CD8-positive, alpha-beta memory T cell (primary cell): ENCODE measurements around the gene RAB11FIP4. TPM values are rescaled to one million over a fixed set of nuclear protein-coding genes. Genes with fewer than 3 reads are reported as not detected.

ENCODE experiments used
- CTCF ChIA-PET: fragments of 350-600 bp; sonication (Branson Sonifier 250); formaldehyde crosslinking; loops from one replicate; lab custom pipeline; 2021; ENCODE audit warnings: antibody characterized with exemption; lab: Charles Lee
- POLR2A ChIA-PET: fragments of 350-600 bp; sonication (Branson Sonifier 250); formaldehyde crosslinking; loops from one replicate; lab custom pipeline; 2021; ENCODE audit warnings: antibody characterized with exemption; lab: Charles Lee
- DNase-seq, 5 donors: peaks; one replicate each; pipeline versions ENCODE4 v3.0.0 to v3.0.0-alpha.2; 2020 to 2022; ENCODE audit warnings: mixed read lengths in 1 of 5
- H3K27ac ChIP-seq: one replicate; pipeline ENCODE4 v1.7.0; 2013; ENCODE audit warnings: low read depth, mild to moderate bottlenecking, low read length, moderate library complexity
- H3K27me3 ChIP-seq: 2 replicates; pipeline ENCODE4 v1.7.0; 2013; ENCODE audit warnings: low read length, mild to moderate bottlenecking; ENCODE audit not compliant: insufficient read depth, poor library complexity, severe bottlenecking
- H3K36me3 ChIP-seq: 2 replicates; pipeline ENCODE4 v1.7.0; 2013; ENCODE audit warnings: mild to moderate bottlenecking, low read length, moderate library complexity; ENCODE audit not compliant: insufficient read depth
- H3K4me1 ChIP-seq: 2 replicates; pipeline ENCODE4 v1.7.0; 2013; ENCODE audit warnings: mild to moderate bottlenecking, low read length, moderate library complexity; ENCODE audit not compliant: insufficient read depth
- H3K4me3 ChIP-seq: 2 replicates; pipeline ENCODE4 v1.7.0; 2013; ENCODE audit warnings: mild to moderate bottlenecking, low read length
- H3K9me3 ChIP-seq: 2 replicates; pipeline ENCODE4 v1.7.0; 2013; ENCODE audit warnings: mild to moderate bottlenecking, low read length
- H3K27ac Mint-ChIP-seq, 8 donors: one replicate each; pipeline ENCODE4 v1.8.0; 2020 to 2021; ENCODE audit warnings: mixed read lengths in 8 of 8, mild to moderate bottlenecking in 6 of 8, inconsistent platforms in 3 of 8, moderate library complexity in 3 of 8
- H3K27me3 Mint-ChIP-seq, 2 donors: one replicate each; pipeline ENCODE4 v1.8.0; 2020 to 2021; ENCODE audit warnings: mixed read lengths in 2 of 2, mild to moderate bottlenecking in 1 of 2, moderate library complexity in 1 of 2
- H3K36me3 Mint-ChIP-seq, 3 donors: one replicate each; pipeline ENCODE4 v1.8.0; 2020 to 2021; ENCODE audit warnings: mixed read lengths in 3 of 3, inconsistent platforms in 1 of 3, mild to moderate bottlenecking in 1 of 3
- H3K4me1 Mint-ChIP-seq, 3 donors: one replicate each; pipeline ENCODE4 v1.8.0; 2020 to 2021; ENCODE audit warnings: mixed read lengths in 3 of 3, inconsistent platforms in 1 of 3, mild to moderate bottlenecking in 1 of 3
- H3K4me3 Mint-ChIP-seq, 7 donors: one replicate each; pipeline ENCODE4 v1.8.0; 2020 to 2021; ENCODE audit warnings: mixed read lengths in 7 of 7, mild to moderate bottlenecking in 6 of 7, moderate library complexity in 4 of 7, inconsistent platforms in 2 of 7
- H3K9me3 Mint-ChIP-seq, 5 donors: one replicate each; pipeline ENCODE4 v1.8.0; 2020 to 2022; ENCODE audit warnings: mixed read lengths in 5 of 5, mild to moderate bottlenecking in 3 of 5, moderate library complexity in 2 of 5, inconsistent platforms in 1 of 5
- polyA plus RNA-seq: library from polyadenylated mRNA; unstranded; fragments of 300-500 nt; fragmentation: Illumina TruSeq; gene quantifications from one replicate; pipeline ENCODE4 v1.2.3, GENCODE V29; 2021
- total RNA-seq, 2 experiments: library from RNA; stranded (reverse); gene quantifications; one replicate each; pipeline ENCODE4 v1.2.3, GENCODE V29; 2021

Gene RAB11FIP4
- total and polyA plus RNA-seq, 3 experiments from 2014 or later = 15.1 to 26.8 (median 17.4) TPM

GRCh38 chr17:31466096-31466760, 74.8 kb downstream of the RAB11FIP4 start:
- H3K4me1 ChIP-seq = peaks cover 12% of the 10 kb centered on the region
- ChIA-PET POLR2A (interaction anchor here (0.7 kb wide), 1 partner anchor 12 kb away, joined by 3 read pairs; no protein-coding TSS in a partner anchor), CTCF (no interaction called here)
- Mint-ChIP-seq H3K4me1 (peaks cover 0 to 20% (median 7%) of the 10 kb centered on the region in 3 donors), H3K27ac (peak overlapping the region in 1 of 8 donors; percentile 69), H3K4me3 (no peak overlapping the region), H3K9me3 (no peaks in the 10 kb centered on the region), H3K27me3 (peaks cover 0 to 1% of the 10 kb centered on the region in 2 donors), H3K36me3 (no peaks in the 10 kb centered on the region)
- H3K36me3 ChIP-seq = no peaks in the 10 kb centered on the region
- no peaks in the 10 kb centered on the region for H3K9me3 ChIP-seq
- no peaks in the 10 kb centered on the region for H3K27me3 ChIP-seq
- H3K4me3 ChIP-seq = no peak overlapping the region
- DNase-seq = no peak
- no peak overlapping the region for H3K27ac ChIP-seq

DNA sequence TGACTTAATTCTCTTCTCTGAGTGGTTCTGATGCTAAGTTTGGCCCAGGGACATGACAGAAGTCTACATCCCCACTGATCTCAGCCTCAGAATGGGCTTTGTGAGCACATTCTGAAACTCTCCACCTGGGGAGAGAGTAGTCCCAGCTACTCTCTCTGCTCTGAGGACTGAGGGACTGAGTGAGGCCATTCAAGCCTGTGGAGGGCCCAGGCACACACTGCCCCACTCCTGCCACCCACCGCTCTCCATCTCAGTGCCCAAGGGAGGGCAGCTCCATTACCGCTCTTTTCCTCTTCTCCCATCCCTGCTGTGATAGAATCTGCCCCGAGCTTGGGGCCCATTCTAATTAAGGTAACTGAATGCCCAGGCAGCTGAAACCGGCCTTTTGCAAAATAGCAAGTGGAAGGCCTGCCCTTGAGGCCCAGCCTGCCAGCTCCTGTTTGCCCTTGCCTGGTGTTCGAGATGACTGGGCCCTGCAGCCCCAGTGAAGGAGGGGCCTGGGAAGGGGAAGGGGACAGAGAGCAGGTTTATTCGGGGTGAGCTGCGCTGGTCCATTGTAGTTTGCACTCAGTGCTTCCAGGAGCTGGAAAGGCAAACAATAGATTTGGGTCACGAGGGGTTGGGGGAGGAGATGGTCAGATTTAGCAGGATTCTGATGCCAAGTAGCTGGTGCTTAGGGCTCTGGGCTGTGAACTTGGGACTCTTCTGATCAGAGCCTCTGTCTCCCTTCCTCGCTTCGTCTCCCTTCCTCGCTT, 76.2 kb downstream of the RAB11FIP4 start:
- Histone ChIP-seq H3K4me3 (no peak overlapping the region), H3K27me3 (no peaks in the 10 kb centered on the region), H3K9me3 (no peaks in the 10 kb centered on the region), H3K27ac (no peak overlapping the region), H3K36me3 (no peaks in the 10 kb centered on the region), H3K4me1 (peaks cover 12% of the 10 kb centered on the region)
- POLR2A ChIA-PET = interaction anchor here (0.8 kb wide), 1 partner anchor 12 kb away, joined by 4 read pairs; no protein-coding TSS in a partner anchor
- H3K4me3 Mint-ChIP-seq = no peak overlapping the region
- H3K36me3 Mint-ChIP-seq = no peaks in the 10 kb centered on the region
- H3K27ac Mint-ChIP-seq = no peak overlapping the region
- DNase-seq = no peak
- CTCF ChIA-PET = interaction anchor here (1.1 kb wide), 1 partner anchor 14 kb away, joined by 3 read pairs; no protein-coding TSS in a partner anchor
- peaks cover 0 to 21% (median 7%) of the 10 kb centered on the region in 3 donors for H3K4me1 Mint-ChIP-seq
- H3K27me3 Mint-ChIP-seq = peaks cover 1 to 4% of the 10 kb centered on the region in 2 donors
- no peaks in the 10 kb centered on the region for H3K9me3 Mint-ChIP-seq

DNA sequence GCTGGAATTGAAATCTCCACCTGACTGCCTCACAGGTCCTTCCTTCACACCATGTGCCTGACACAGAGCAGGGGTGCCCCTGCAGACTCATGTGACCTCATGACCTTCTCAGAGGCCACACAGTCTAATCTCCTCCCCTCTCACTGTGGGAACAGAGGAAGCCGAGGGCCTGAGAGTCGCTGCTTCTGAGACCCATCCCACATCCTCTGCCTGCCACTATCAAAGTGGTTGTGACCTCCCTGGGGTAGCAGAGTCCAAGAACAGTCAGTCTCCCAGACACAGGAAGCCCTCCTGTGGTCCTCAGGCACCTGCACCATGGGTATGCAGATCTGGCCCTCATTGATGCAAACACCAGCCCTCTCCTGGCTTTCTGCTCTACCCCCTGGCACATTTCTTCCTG, 78.5 kb downstream of the RAB11FIP4 start:
- Mint-ChIP-seq H3K27me3 (peaks cover 1 to 4% of the 10 kb centered on the region in 2 donors), H3K4me1 (peaks cover 0 to 21% (median 7%) of the 10 kb centered on the region in 3 donors), H3K27ac (peak overlapping the region in 4 of 8 donors; percentile 55 to 89 (median 79)), H3K4me3 (peak overlapping the region in 1 of 7 donors; percentile 43), H3K36me3 (no peaks in the 10 kb centered on the region), H3K9me3 (no peaks in the 10 kb centered on the region)
- DNase-seq = no peak
- no peaks in the 10 kb centered on the region for H3K36me3 ChIP-seq
- ChIA-PET CTCF (no interaction called here), POLR2A (no interaction called here)
- H3K27ac ChIP-seq = no peak overlapping the region
- H3K9me3 ChIP-seq = no peaks in the 10 kb centered on the region
- no peaks in the 10 kb centered on the region for H3K27me3 ChIP-seq
- peaks cover 12% of the 10 kb centered on the region for H3K4me1 ChIP-seq
- H3K4me3 ChIP-seq = no peak overlapping the region

GRCh38 chr17:31470592-31470991, 79.1 kb downstream of the RAB11FIP4 start:
- Mint-ChIP-seq H3K27me3 (peaks cover 1 to 4% of the 10 kb centered on the region in 2 donors), H3K36me3 (no peaks in the 10 kb centered on the region), H3K4me1 (peaks cover 0 to 21% (median 7%) of the 10 kb centered on the region in 3 donors), H3K9me3 (no peaks in the 10 kb centered on the region), H3K27ac (peak overlapping the region in 2 of 8 donors; percentile 70 to 89), H3K4me3 (no peak overlapping the region)
- H3K27me3 ChIP-seq = no peaks in the 10 kb centered on the region
- DNase-seq = no peak
- CTCF ChIA-PET = no interaction called here
- H3K9me3 ChIP-seq = no peaks in the 10 kb centered on the region
- no peak overlapping the region for H3K4me3 ChIP-seq
- H3K36me3 ChIP-seq = no peaks in the 10 kb centered on the region
- POLR2A ChIA-PET = no interaction called here
- peaks cover 12% of the 10 kb centered on the region for H3K4me1 ChIP-seq
- no peak overlapping the region for H3K27ac ChIP-seq

GRCh38 chr17:31472137-31472536, 80.7 kb downstream of the RAB11FIP4 start:
- Histone ChIP-seq H3K27ac (no peak overlapping the region), H3K4me3 (no peak overlapping the region), H3K4me1 (peaks cover 12% of the 10 kb centered on the region), H3K36me3 (no peaks in the 10 kb centered on the region), H3K27me3 (no peaks in the 10 kb centered on the region), H3K9me3 (no peaks in the 10 kb centered on the region)
- no peak overlapping the region for H3K27ac Mint-ChIP-seq
- ChIA-PET POLR2A (no interaction called here), CTCF (no interaction called here)
- H3K27me3 Mint-ChIP-seq = peaks cover 0 to 4% of the 10 kb centered on the region in 2 donors
- H3K9me3 Mint-ChIP-seq = no peaks in the 10 kb centered on the region
- H3K4me1 Mint-ChIP-seq = peaks cover 0 to 21% (median 7%) of the 10 kb centered on the region in 3 donors
- H3K4me3 Mint-ChIP-seq = no peak overlapping the region
- DNase-seq = no peak
- no peaks in the 10 kb centered on the region for H3K36me3 Mint-ChIP-seq

DNA sequence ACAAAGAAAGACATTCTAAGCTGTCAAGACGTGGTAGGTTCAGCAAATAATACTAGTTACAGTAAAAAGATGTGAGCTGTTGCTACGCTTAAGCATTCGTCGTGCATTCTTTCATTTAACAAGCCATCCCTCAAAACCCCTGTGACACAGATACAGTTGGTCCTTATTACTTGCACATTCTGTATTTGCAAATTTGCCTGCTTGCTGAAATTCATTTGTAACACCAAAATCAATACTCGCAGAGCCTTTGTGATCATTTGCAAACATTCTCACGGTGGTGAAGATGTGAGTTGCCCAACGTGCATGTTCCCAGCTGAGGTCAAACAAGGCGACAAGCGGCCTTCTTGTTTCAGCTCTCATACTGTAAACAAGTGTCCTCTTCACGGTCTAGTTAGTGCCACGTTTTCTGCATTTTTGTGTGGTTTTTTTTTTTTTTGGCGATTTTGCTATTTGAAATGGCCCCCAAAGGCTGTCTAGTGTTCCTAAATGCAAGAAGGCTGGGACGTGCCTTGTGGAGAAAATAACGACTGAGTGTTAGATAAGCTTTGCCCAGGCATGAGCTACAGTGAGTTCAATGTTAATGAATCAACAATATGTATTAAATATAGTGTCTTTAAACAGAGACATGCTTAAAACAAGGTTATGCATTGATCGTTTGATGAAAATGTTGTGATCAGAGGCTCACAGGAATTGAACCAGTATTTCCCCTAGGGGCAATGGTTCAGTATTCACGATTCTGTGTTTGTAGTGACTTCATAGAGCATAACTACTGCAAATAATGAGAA, 84.1 kb downstream of the RAB11FIP4 start:
- Histone ChIP-seq H3K27me3 (no peaks in the 10 kb centered on the region), H3K36me3 (no peaks in the 10 kb centered on the region), H3K9me3 (no peaks in the 10 kb centered on the region), H3K4me3 (no peak overlapping the region), H3K27ac (no peak overlapping the region), H3K4me1 (peaks cover 1% of the 10 kb centered on the region)
- no peak overlapping the region for H3K4me3 Mint-ChIP-seq
- H3K9me3 Mint-ChIP-seq = no peaks in the 10 kb centered on the region
- ChIA-PET CTCF (no interaction called here), POLR2A (no interaction called here)
- H3K4me1 Mint-ChIP-seq = peaks cover 0 to 8% (median 0%) of the 10 kb centered on the region in 3 donors
- no peaks in the 10 kb centered on the region for H3K36me3 Mint-ChIP-seq
- DNase-seq = no peak
- H3K27ac Mint-ChIP-seq = no peak overlapping the region
- H3K27me3 Mint-ChIP-seq = peaks cover 3 to 9% of the 10 kb centered on the region in 2 donors

GRCh38 chr17:31476525-31477416, 85.3 kb downstream of the RAB11FIP4 start:
- H3K4me3 Mint-ChIP-seq = no peak overlapping the region

More at GRCh38 chr17:31476525-31477416, 85.3 kb downstream of the RAB11FIP4 start:
- no peaks in the 10 kb centered on the region for H3K4me1 ChIP-seq
- no peak for DNase-seq
- H3K27ac ChIP-seq = no peak overlapping the region
- no peaks in the 10 kb centered on the region for H3K4me1 Mint-ChIP-seq
- H3K27me3 ChIP-seq = no peaks in the 10 kb centered on the region
- H3K36me3 ChIP-seq = no peaks in the 10 kb centered on the region
- H3K36me3 Mint-ChIP-seq = no peaks in the 10 kb centered on the region
- H3K9me3 Mint-ChIP-seq = no peaks in the 10 kb centered on the region
- H3K27me3 Mint-ChIP-seq = peaks cover 6 to 13% of the 10 kb centered on the region in 2 donors
- POLR2A ChIA-PET = no interaction called here
- CTCF ChIA-PET = interaction anchor here (1.4 kb wide), 1 partner anchor 48 kb away, joined by 3 read pairs; no protein-coding TSS in a partner anchor
- no peaks in the 10 kb centered on the region for H3K9me3 ChIP-seq
- H3K4me3 ChIP-seq = no peak overlapping the region
- no peak overlapping the region for H3K27ac Mint-ChIP-seq
